Left lung (tissue), 10 donors: ENCODE results near the gene SLC12A4. TPM values are rescaled to one million over a fixed set of nuclear protein-coding genes. Genes with fewer than 3 reads are reported as not detected.

Experiments
- ATAC-seq: fragments of 200-7000 bp; cut with Tn5 transposase; one replicate; pipeline ENCODE4 v1.9.1; 2020; ENCODE audit warnings: moderate library complexity
- DNase-seq, 4 donors: peaks; one replicate each; pipeline ENCODE4 v3.0.0-alpha.2; 2013 to 2020
- H3K27ac ChIP-seq, 2 donors: fragments of 200-600 bp; sonication (generic) in 1 of 2; one replicate each; pipeline versions ENCODE4 v1.5.0 to v1.8.0; 2020 to 2021
- H3K27me3 ChIP-seq, 2 donors: fragments of 200-600 bp; sonication (generic) in 1 of 2; one replicate each; pipeline versions ENCODE4 v1.5.0 to v1.8.0; 2020 to 2021
- H3K36me3 ChIP-seq, 2 donors: fragments of 200-600 bp; sonication (generic) in 1 of 2; one replicate each; pipeline versions ENCODE4 v1.5.0 to v1.8.0; 2020 to 2021
- H3K4me1 ChIP-seq, 2 donors: fragments of 200-600 bp; one replicate each; pipeline ENCODE4 v1.8.0; 2021
- H3K4me3 ChIP-seq, 2 donors: fragments of 200-600 bp; sonication (generic) in 1 of 2; one replicate each; pipeline versions ENCODE4 v1.5.0 to v1.8.0; 2020 to 2021; ENCODE audit warnings: mild to moderate bottlenecking in 1 of 2
- H3K9me3 ChIP-seq, 2 donors: fragments of 200-600 bp; sonication (generic) in 1 of 2; one replicate each; pipeline versions ENCODE4 v1.5.0 to v1.8.0; 2020 to 2021
- intact Hi-C, 2 donors: fragments of 100-400 bp; cut with DNase I; formaldehyde crosslinking; loops; one replicate each; pipeline versions ENCODE4 v1.11.2 to v1.14.2; 2022
- polyA plus RNA-seq, 6 donors: library from polyadenylated mRNA; unstranded; fragments of 120-200 nt; gene quantifications; one replicate each; pipeline ENCODE4 v1.2.1, GENCODE V29; 2013; ENCODE audit not compliant: insufficient read length in 6 of 6
- total RNA-seq, 2 donors: library from RNA; stranded (reverse); fragmentation: NEBNext Ultra II Directional; extraction: Animal tissue kit (Norgen Biotek cat#: 25700); gene quantifications; one replicate each; pipeline ENCODE4 v1.2.1, GENCODE V29; 2021
- TF ChIP-seq, protein P1 (sequence below), 2 donors: fragments of 200-600 bp; sonication (generic) in 1 of 2; IDR thresholded peaks; one replicate each; pipeline versions ENCODE4 v1.5.0 to v1.8.0; 2021; ENCODE audit warnings: antibody characterized with exemption in 2 of 2
- donor health status: DM: no; HTN: yes; CAD: no.
- donor health status: DM: no; HTN: no; CAD: no.

SLC12A4 gene
- total and polyA plus RNA-seq, 8 donors: 42.6 to 121 (median 52.7) TPM

DNA sequence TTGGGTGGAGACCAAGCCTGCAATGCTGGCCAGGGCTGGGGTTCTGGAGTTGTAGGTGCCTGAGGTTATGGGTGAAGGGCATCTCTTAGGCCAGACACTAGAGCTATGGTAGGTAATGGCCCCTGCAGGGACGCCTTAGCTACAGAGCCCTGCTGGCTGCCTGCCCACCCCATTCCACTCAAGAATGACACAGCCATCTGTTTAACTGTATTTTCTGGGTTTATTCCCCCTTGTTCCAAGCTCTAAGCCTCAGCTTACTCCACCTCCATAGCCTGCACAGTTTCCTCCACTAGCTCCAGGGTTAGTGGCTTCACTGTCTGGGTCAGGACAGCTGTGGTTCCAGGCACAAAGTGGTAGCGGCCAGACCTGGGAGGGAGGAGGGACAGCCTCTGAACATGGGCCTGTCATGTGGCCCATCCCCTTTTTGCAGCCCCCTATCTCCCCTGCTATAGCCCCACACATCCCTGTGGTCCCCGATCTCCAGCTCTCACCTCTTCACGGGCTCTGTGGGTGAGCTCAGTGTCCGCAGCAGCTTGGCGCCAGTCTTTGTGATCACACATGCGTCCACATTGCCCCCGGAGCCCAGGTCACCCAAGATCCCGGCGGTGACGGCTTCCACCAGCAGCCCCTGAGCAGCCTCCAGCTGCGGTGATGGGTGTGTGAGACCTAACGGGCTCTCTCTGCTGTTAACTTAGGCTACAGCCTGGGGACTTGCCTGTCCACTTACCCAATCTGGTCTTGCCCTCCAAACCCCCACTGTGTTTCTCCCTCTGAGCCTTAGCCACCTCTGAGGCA, 33.9 kb downstream of the SLC12A4 start:
- TF ChIP-seq, protein P1, sequence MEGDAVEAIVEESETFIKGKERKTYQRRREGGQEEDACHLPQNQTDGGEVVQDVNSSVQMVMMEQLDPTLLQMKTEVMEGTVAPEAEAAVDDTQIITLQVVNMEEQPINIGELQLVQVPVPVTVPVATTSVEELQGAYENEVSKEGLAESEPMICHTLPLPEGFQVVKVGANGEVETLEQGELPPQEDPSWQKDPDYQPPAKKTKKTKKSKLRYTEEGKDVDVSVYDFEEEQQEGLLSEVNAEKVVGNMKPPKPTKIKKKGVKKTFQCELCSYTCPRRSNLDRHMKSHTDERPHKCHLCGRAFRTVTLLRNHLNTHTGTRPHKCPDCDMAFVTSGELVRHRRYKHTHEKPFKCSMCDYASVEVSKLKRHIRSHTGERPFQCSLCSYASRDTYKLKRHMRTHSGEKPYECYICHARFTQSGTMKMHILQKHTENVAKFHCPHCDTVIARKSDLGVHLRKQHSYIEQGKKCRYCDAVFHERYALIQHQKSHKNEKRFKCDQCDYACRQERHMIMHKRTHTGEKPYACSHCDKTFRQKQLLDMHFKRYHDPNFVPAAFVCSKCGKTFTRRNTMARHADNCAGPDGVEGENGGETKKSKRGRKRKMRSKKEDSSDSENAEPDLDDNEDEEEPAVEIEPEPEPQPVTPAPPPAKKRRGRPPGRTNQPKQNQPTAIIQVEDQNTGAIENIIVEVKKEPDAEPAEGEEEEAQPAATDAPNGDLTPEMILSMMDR (IDR thresholded peaks at IDR 0.05): no peak
- no peaks in the 10 kb centered on the region for H3K9me3 ChIP-seq
- peaks cover 0 to 60% of the 10 kb centered on the region in 2 donors for H3K36me3 ChIP-seq
- peak overlapping the region in 1 of 2 donors; percentile 97 for H3K27ac ChIP-seq
- H3K4me1 ChIP-seq: peaks cover 7 to 25% of the 10 kb centered on the region in 2 donors
- no peaks in the 10 kb centered on the region for H3K27me3 ChIP-seq
- peak overlapping the region; percentile 70 to 97 for H3K4me3 ChIP-seq
- ATAC-seq (no peak), DNase-seq (no peak)
- intact Hi-C loops: no loop called here

DNA sequence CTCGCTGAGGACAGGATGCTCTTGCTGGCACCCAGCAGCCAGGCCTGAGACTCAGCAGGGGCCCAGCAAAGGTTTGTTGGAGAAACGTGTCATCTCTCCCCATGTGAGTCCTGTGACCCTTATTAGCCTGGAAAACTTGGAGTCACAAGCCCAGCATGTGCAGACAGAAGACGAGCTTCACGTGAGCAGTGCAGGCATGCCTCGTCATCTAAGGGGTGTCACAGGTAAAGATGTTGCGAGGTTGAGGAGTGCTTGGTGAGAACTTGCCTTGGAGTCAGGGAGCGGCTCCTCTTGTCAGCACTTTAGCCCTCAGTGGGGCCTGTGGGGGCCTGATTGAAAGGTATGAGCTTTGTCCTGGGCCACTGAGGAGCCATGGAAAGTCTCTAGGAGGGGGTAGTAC, 34.6 kb downstream of the SLC12A4 start:
- DNase-seq: no peak
- Histone ChIP-seq H3K9me3 (no peaks in the 10 kb centered on the region), H3K36me3 (peaks cover 0 to 64% of the 10 kb centered on the region in 2 donors), H3K4me1 (peaks cover 7 to 25% of the 10 kb centered on the region in 2 donors), H3K27ac (no peak overlapping the region), H3K4me3 (no peak overlapping the region), H3K27me3 (no peaks in the 10 kb centered on the region)
- intact Hi-C loops: no loop called here
- ATAC-seq: no peak
- TF ChIP-seq, protein P1 (IDR thresholded peaks at IDR 0.05): no peak

DNA sequence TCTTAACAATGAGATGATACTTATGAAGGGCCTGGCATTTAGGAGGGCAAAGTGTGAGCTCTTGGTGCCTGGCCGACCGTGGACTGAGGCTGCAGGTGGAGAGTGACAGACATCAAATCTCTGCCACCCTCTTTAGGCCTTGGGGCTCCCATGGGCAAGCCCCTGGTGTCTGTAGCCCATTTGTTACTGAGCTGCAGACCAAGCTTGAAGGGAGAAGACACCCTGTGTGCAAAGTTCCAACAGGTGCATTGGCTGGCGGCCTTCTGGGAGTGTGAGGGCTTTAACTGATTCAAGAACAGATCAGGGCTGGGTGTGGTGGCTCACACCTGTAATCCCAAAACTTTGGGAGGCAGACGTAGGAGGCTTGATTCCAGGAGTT, 36.0 kb downstream of the SLC12A4 start:
- Histone ChIP-seq H3K27me3 (no peaks in the 10 kb centered on the region), H3K27ac (no peak overlapping the region), H3K4me3 (no peak overlapping the region), H3K36me3 (peaks cover 0 to 74% of the 10 kb centered on the region in 2 donors), H3K4me1 (peaks cover 6 to 23% of the 10 kb centered on the region in 2 donors), H3K9me3 (no peaks in the 10 kb centered on the region)
- no peak for DNase-seq
- no peak for ATAC-seq
- intact Hi-C loops: no loop called here
- TF ChIP-seq, protein P1 (IDR thresholded peaks at IDR 0.05): no peak

DNA sequence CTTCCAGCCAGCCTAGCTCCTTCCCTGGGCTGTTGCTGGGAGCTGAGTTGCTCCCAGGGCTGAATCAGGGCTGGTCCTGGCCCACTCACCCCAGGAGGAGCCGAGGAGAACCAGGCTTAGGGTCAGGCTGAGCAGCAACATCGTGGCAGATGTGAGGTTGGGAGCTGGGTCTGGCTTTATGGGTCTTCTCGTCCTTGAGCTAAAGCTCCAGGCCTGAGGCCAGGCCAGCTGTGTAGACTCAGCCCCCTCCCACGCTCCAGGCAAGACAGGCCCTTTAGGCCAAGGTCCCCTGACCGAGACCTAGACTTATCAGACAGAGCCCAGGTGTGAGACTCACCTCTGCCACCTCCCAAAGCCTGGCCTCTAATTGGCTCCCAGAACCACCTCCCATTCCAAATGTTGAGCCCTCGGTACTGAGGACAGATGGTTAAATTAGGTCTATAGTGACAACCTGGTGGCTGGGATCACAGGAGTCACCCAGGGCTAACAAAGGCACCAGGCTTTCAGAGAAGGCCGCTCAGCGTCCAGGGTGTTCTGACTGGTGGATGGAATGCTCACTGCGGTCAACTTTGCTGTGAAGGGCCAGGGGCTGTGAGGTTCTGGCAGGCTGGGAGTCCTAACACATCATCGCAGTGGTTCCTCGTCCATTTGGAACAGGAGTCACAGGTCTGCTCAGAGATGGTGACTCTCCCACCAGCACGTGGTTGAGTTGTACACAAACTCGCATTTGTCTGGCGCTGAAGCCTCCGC, 36.5 kb downstream of the SLC12A4 start, which contains the start of gene CTRL:
TSS of gene CTRL (minus strand) at position 151 of the 750 bp plus-strand sequence. CDS start at position 141, 10 bp downstream.
- ATAC-seq (no peak), DNase-seq (no peak)
- Histone ChIP-seq H3K9me3 (no peaks in the 10 kb centered on the region), H3K27ac (no peak within 1 kb of the TSS), H3K4me1 (peaks cover under 1 to 18% of the 10 kb centered on the region in 2 donors), H3K36me3 (peaks cover 0 to 77% of the 10 kb centered on the region in 2 donors), H3K27me3 (no peaks in the 10 kb centered on the region), H3K4me3 (no peak within 1 kb of the TSS)
- TF ChIP-seq, protein P1 (IDR thresholded peaks at IDR 0.05): no peak
- intact Hi-C loops: no loop called here

DNA sequence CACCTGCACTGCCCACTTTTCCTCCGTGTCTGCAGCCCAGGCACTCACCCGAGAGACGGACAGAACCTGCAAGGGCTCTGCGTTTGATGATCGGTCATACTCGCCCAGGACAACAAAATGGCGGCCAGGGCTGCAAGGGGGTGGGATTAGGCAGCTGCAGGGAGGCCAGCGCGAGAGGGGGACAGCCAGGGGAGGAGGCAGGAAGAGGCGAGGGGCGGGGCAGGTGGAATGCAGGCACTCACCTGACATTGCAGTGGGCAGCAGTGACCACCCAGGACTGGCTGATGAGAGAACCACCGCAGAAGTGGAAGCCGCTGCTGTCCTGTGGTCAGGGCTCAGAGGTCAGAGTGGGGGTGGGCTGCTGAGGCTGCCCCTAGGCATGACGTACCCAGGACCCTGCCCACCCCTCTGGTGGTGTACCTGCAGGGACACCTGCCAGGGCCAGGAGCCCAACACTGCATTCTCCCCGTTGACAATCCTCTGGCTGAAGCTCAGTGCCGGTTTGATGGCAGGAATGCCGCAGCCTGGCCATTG, 37.7 kb downstream of the SLC12A4 start:
- DNase-seq (no peak), ATAC-seq (no peak)
- no peaks in the 10 kb centered on the region for H3K9me3 ChIP-seq
- intact Hi-C loops: no loop called here
- H3K27me3 ChIP-seq: no peaks in the 10 kb centered on the region
- H3K36me3 ChIP-seq: peaks cover 0 to 77% of the 10 kb centered on the region in 2 donors
- H3K27ac ChIP-seq: no peak overlapping the region
- TF ChIP-seq, protein P1 (IDR thresholded peaks at IDR 0.05): no peak
- no peak overlapping the region for H3K4me3 ChIP-seq
- peaks cover 0 to 26% of the 10 kb centered on the region in 2 donors for H3K4me1 ChIP-seq
